Activated CD4-positive, alpha-beta T cell treated with anti-CD3 and anti-CD28 coated beads, Interleukin-2, Interleukin-4, amounts not matched to agents 100 ng/mL and 50 ng/mL, durations not matched to agents 16 hours and 8 hours (primary cell): ENCODE data around the gene SLC3A2.
"Not testable (repeated sequence)": the region's sequence is repeated elsewhere in the genome, so short reads cannot be mapped to it uniquely, and the experiment has no call there.

Experiments
- DNase-seq: peaks from one replicate; pipeline ENCODE4 v3.0.0-alpha.2; 2020; ENCODE audit warnings: low spot score

SLC3A2 gene

GRCh38 chr11:62931499-62932278 is 51.0 kb downstream of the SLC3A2 start:
- DNase-seq = no peak

- no peak for DNase-seq
These were observed 52.6 kb downstream of the SLC3A2 start for GRCh38 chr11:62933285-62933684.

- no peak for DNase-seq
These were observed 53.2 kb downstream of the SLC3A2 start for GRCh38 chr11:62933750-62934495.

- no peak for DNase-seq
These were observed 53.7 kb downstream of the SLC3A2 start for GRCh38 chr11:62934496-62934785.

GRCh38 chr11:62937528-62937927 is 56.8 kb downstream of the SLC3A2 start:
- DNase-seq = not testable (repeated sequence)
